HepG2 (cell line): ENCODE results near the gene DUSP9. TPM values are rescaled to one million over a fixed set of nuclear protein-coding genes. Genes with fewer than 3 reads are reported as not detected.
A peak's percentile ranks its signal among the peaks of the same experiment; 100 is the strongest.

Experiments used
- ATF6 ChIP-seq: sonication (generic); formaldehyde crosslinking; conservative IDR thresholded peaks from 2 replicates; pipeline ENCODE4 v1.4.0; 2020; ENCODE audit warnings: missing genetic modification reagents
- CSRNP1 ChIP-seq: sonication (generic); formaldehyde crosslinking; IDR thresholded peaks from 2 replicates; pipeline ENCODE4 v1.8.1; 2023; ENCODE audit warnings: mild to moderate bottlenecking, missing genetic modification reagents
- EP300 ChIP-seq, 3 experiments: sonication (generic) in 1 of 3; formaldehyde crosslinking in 1 of 3; IDR thresholded peaks; 2 replicates each; pipeline versions ENCODE4 v1.5.1 to v1.6.1; 2011 to 2020; ENCODE audit warnings: low read depth in 2 of 3, low read length in 2 of 3, borderline replicate concordance in 1 of 3, improper control_type of control experiment in 1 of 3, mild to moderate bottlenecking in 1 of 3, missing genetic modification reagents in 1 of 3, moderate library complexity in 1 of 3
- FOXP1 ChIP-seq, 2 experiments: fragments of 450-650 bp in 1 of 2; IDR thresholded peaks; 2 replicates each; pipeline ENCODE4 v1.6.1; 2017 to 2018; ENCODE audit warnings: antibody characterized with exemption in 1 of 2
- GATAD1 ChIP-seq: IDR thresholded peaks from 2 replicates; pipeline ENCODE4 v1.6.1; 2016; ENCODE audit warnings: missing genetic modification reagents, missing compliant biosample characterization
- ISL2 ChIP-seq: sonication (generic); formaldehyde crosslinking; IDR thresholded peaks from 2 replicates; pipeline ENCODE4 v1.5.0; 2020; ENCODE audit warnings: missing genetic modification reagents
- JUN ChIP-seq: sonication (generic); formaldehyde crosslinking; IDR thresholded peaks from 2 replicates; pipeline ENCODE4 v1.4.0; 2020; ENCODE audit warnings: mild to moderate bottlenecking, missing genetic modification reagents
- LCORL ChIP-seq, 2 experiments: fragments of 450-650 bp in 1 of 2; sonication (generic) in 1 of 2; formaldehyde crosslinking in 1 of 2; IDR thresholded peaks; 2 replicates each; pipeline versions ENCODE4 v1.5.0 to v1.6.1; 2017 to 2020; ENCODE audit warnings: antibody characterized with exemption in 1 of 2, missing genetic modification reagents in 1 of 2
- MED13 ChIP-seq: sonication (generic); formaldehyde crosslinking; IDR thresholded peaks from 2 replicates; pipeline ENCODE4 v1.5.0; 2020; ENCODE audit warnings: missing genetic modification reagents
- NR2F6 ChIP-seq, 2 experiments: IDR thresholded peaks; 2 replicates each; pipeline ENCODE4 v1.6.1; 2016; ENCODE audit warnings: antibody characterized with exemption in 1 of 2, mild to moderate bottlenecking in 1 of 2
- TBX2 ChIP-seq: sonication (generic); formaldehyde crosslinking; IDR thresholded peaks from 2 replicates; pipeline ENCODE4 v1.5.0; 2020; ENCODE audit warnings: missing genetic modification reagents, mild to moderate bottlenecking, borderline replicate concordance
- ZC3H13 ChIP-seq: sonication (generic); formaldehyde crosslinking; IDR thresholded peaks from 2 replicates; pipeline ENCODE4 v1.8.1; 2023; ENCODE audit warnings: mild to moderate bottlenecking, missing genetic modification reagents, moderate library complexity
- ZC3H4 ChIP-seq: sonication (generic); formaldehyde crosslinking; IDR thresholded peaks from 2 replicates; pipeline ENCODE4 v1.4.0; 2020; ENCODE audit warnings: missing genetic modification reagents, borderline replicate concordance
- ZNF234 ChIP-seq: sonication (generic); formaldehyde crosslinking; conservative IDR thresholded peaks from 2 replicates; pipeline ENCODE4 v1.5.1; 2020; ENCODE audit warnings: mild to moderate bottlenecking, missing genetic modification reagents
- ZNF275 ChIP-seq: sonication (generic); formaldehyde crosslinking; IDR thresholded peaks from 2 replicates; pipeline ENCODE4 v1.8.0; 2022; ENCODE audit warnings: missing genetic modification reagents, mild to moderate bottlenecking, inconsistent platforms, borderline replicate concordance
- ZNF691 ChIP-seq: sonication (generic); formaldehyde crosslinking; IDR thresholded peaks from 2 replicates; pipeline ENCODE4 v1.4.0; 2020; ENCODE audit warnings: missing genetic modification reagents, low read depth, mild to moderate bottlenecking, borderline replicate concordance
- ZNF850 ChIP-seq: sonication (generic); formaldehyde crosslinking; conservative IDR thresholded peaks from 2 replicates; pipeline ENCODE4 v1.9.0; 2021; ENCODE audit warnings: mild to moderate bottlenecking, missing genetic modification reagents
- polyA plus RNA-seq, 8 experiments: library from polyadenylated mRNA; depleted of rRNA in 3 of 8; stranded (reverse) in 7 of 8; unstranded in 1 of 8; fragments of >200 nt; fragmentation: Illumina TruSeq in 4 of 8; extraction: Trizol in 4 of 8; gene quantifications; 2 replicates each; pipeline versions ENCODE4 v1.2.1 to v1.2.3, GENCODE V29; 2011 to 2016; ENCODE audit warnings: low read depth in 4 of 8, missing spikeins in 1 of 8, mixed read lengths in 1 of 8; ENCODE audit not compliant: insufficient read depth in 1 of 8
- total RNA-seq, 5 experiments: library from RNA; depleted of rRNA; stranded (reverse); fragments of >200 nt; fragmentation: Illumina TruSeq; extraction: Trizol; gene quantifications; 2 replicates each; pipeline ENCODE4 v1.2.3, GENCODE V29; 2016; ENCODE audit warnings: low read depth in 1 of 5
- TF ChIP-seq, protein P1 (sequence below): IDR thresholded peaks from 2 replicates; pipeline ENCODE4 v1.6.1; 2016; ENCODE audit warnings: missing compliant biosample characterization, missing genetic modification reagents, borderline replicate concordance
- TF ChIP-seq, protein P2 (sequence below): sonication (generic); formaldehyde crosslinking; IDR thresholded peaks from 2 replicates; pipeline ENCODE4 v1.5.0; 2020; ENCODE audit warnings: missing genetic modification reagents

DUSP9 gene
- total and polyA plus RNA-seq, 2 of the 13 experiments (the other 11 are each of a cell fraction or from before 2014, with no cell fraction given) = 235 to 435 TPM

- no peak for TF ChIP-seq LCORL (IDR thresholded peaks at IDR 0.05)
- no peak for TF ChIP-seq LCORL (CRISPR knock-in tag; IDR thresholded peaks at IDR 0.05)
- no peak for TF ChIP-seq ATF6 (CRISPR knock-in tag)
- TF ChIP-seq, protein P1, sequence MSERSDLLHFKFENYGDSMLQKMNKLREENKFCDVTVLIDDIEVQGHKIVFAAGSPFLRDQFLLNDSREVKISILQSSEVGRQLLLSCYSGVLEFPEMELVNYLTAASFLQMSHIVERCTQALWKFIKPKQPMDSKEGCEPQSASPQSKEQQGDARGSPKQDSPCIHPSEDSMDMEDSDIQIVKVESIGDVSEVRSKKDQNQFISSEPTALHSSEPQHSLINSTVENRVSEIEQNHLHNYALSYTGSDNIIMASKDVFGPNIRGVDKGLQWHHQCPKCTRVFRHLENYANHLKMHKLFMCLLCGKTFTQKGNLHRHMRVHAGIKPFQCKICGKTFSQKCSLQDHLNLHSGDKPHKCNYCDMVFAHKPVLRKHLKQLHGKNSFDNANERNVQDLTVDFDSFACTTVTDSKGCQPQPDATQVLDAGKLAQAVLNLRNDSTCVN = peak; percentile 33; the same call in 1 of the 2 replicates
- no peak for TF ChIP-seq FOXP1 (IDR thresholded peaks at IDR 0.05)
- TF ChIP-seq FOXP1 (CRISPR knock-in tag; IDR thresholded peaks at IDR 0.05) = no peak
- TF ChIP-seq GATAD1 = 0 out of 2 replicates have a peak, but pooled peaks have one; percentile 13
- TF ChIP-seq ZNF275 = no peak
- TF ChIP-seq ZNF691 (CRISPR knock-in tag) = peak; percentile 27; the same call in 1 of the 2 replicates
- peak; percentile 84 for TF ChIP-seq NR2F6 (IDR thresholded peaks at IDR 0.05)
- TF ChIP-seq NR2F6 (CRISPR knock-in tag; IDR thresholded peaks at IDR 0.05) = no peak; the same call in 1 of the 2 replicates
- TF ChIP-seq ZNF850 (CRISPR knock-in tag) = no peak
- TF ChIP-seq MED13 (CRISPR knock-in tag) = peak; percentile 42; the same call in 1 of the 2 replicates
- no peak for TF ChIP-seq CSRNP1
- TF ChIP-seq ZC3H13 (CRISPR knock-in tag) = peak; percentile 35; the same call in 1 of the 2 replicates
- TF ChIP-seq JUN (CRISPR knock-in tag) = no peak
- TF ChIP-seq, protein P2, sequence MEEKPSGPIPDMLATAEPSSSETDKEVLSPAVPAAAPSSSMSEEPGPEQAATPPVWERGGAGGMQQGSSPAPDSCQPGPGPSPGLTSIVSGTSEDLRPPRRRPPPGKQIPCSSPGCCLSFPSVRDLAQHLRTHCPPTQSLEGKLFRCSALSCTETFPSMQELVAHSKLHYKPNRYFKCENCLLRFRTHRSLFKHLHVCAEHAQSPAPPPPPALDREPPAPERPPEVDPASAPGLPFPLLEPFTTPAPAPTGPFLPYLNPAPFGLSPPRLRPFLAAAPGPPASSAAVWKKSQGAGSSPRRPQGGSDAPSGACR (CRISPR knock-in tag) = no peak
- peak; percentile 69 for TF ChIP-seq ZC3H4 (CRISPR knock-in tag)
- no peak for TF ChIP-seq ZNF234
- no peak for TF ChIP-seq EP300 (IDR thresholded peaks at IDR 0.05; ENCODE audit: low read depth in 2 of 2, low read length in 2 of 2)
- TF ChIP-seq EP300 (CRISPR knock-in tag; IDR thresholded peaks at IDR 0.05; ENCODE audit: borderline replicate concordance) = no peak; the same call in 1 of the 2 replicates
- no peak for TF ChIP-seq ISL2 (CRISPR knock-in tag)
- TF ChIP-seq TBX2 (CRISPR knock-in tag) = no peak
These were observed 22.6 kb upstream of the DUSP9 start (continued) for GRCh38 chrX:153624196-153625091.
